GM18511 (cell line): ENCODE results near the gene DENND4A.
"Not testable (repeated sequence)": the region's sequence is repeated elsewhere in the genome, so short reads cannot be mapped to it uniquely, and the experiment has no call there.

Experiments used
- ATAC-seq: cut with Tn5 transposase; IDR thresholded peaks from one replicate; pipeline ENCODE4 v1.9.1; 2021; ENCODE audit warnings: mild to moderate bottlenecking, moderate library complexity; ENCODE audit not compliant: unreplicated experiment

Gene DENND4A

DNA sequence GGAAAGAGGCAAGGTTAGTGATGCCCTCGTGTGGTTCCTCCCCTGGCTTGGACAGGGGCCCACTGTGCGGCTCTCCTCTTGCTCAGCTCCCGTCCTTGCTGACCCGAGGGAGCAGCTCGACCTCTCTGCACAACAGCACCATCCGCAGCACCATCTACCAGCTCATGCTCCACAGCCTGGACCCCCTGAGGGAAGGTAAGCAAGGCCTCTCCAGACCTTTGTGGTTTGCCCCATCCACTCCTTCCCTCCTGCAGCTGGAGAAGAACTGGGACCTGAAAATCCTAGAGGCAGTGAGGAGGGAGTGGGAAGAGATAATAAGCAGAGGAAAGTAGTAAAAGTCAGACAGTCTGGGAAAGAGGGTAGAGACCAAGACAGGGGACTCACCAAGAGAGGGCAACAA is 152.6 kb downstream of the DENND4A start:
- ATAC-seq: no peak

DNA sequence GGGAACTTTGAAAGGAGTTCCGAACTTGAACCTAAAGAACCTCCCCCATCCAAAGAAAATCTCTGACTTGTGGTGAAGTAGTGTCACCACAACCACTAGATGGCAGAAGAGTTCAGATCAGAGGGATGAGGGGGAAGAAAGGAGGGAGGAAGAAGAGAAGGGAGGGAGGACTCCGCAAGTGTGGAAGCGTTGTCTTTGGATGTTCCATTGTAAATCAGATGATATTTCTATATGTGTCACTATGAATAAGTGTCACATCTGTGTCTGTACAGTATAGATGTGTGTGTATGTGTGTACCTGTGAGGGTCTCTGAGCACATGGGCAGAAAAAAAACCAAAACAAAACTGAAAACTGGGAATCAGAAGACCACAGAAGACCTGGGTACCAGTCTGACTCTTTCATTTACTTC is 153.4 kb downstream of the DENND4A start:
- no peak for ATAC-seq

DNA sequence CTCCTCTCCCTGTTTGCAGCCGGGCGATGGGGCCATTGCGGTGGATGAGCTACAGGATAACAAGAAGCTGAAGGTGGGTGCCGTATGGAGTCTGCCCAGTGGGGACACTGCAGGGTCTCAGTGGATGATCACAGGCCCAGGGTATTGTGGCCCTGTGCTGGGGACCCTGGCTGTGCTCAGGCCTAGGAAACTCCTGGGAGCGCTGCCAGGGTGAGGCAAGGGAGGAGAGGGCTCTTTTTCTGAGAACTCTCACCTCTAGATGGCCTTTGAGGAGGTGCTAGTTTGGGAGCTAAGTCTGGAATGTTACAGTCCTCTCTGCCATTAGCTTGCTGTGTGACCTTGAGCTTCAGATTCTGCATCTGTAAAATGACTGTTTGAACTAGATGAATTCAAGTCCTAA is 154.0 kb downstream of the DENND4A start:
- ATAC-seq: no peak

DNA sequence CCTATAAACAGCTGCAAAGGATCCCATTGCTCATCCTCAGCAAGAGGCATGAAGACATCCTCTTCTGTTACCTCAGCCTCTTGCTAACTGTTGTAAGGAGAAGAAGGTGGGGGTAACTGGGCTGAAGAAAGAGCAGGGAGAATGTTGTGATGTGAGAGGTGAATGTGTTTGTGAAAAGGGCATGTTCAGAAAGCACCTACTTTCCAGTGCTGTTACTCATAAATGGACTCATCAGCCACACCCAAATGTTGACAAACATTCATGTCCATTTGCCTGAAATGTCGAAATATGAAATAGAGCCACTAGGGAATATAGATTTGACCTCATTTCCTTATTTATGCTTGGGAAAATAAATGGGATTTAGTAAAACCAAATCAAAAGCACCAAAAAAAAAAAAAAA is 157.7 kb downstream of the DENND4A start:
- no peak for ATAC-seq

DNA sequence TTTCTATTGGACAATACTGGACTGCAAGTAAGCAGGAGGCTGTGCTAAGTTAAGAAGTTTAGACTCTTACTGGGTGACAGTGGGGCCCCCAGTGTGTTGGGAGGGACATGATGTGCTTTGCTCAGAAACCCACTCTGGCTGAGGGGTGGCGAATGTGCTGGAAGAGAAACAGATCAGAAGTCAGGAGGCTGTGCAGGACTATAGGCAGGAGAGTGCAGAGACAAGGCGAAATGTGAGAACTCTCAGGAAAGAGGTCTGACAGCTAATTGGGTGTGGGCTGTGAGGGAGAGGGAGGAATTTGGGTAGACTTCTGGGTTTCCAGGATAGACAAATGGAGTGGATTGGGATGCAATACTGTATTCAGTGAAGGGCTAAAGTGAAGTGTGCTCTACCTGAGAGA is 158.3 kb downstream of the DENND4A start:
- ATAC-seq: no peak

DNA sequence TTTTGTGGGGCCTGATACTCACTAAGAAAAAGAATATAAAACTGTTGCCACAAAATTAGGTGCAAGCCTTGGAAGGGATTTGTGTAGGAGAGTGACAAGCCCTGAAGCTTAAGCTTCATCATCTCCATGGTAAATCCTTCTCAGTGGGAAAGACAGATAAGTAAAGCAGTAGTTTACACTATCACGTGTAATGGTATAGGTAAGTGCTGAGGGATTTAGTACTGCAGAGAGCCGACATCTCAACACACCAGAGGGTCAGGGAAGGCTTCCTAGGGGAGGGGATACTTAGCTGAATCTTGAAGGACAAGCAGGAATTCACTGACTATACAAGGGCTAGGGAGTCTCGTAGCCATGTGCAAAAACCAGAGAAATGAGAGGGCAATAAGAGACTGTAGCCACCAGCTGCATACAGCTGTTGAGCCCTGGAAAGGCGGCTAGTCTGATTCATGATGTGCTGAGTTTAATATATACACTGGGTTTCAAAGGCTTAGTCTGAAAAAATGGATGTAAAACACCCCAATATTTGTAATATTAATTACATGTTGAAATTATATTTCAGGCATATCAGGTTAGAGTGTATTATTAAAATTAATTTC is 159.2 kb downstream of the DENND4A start:
- ATAC-seq: no peak

DNA sequence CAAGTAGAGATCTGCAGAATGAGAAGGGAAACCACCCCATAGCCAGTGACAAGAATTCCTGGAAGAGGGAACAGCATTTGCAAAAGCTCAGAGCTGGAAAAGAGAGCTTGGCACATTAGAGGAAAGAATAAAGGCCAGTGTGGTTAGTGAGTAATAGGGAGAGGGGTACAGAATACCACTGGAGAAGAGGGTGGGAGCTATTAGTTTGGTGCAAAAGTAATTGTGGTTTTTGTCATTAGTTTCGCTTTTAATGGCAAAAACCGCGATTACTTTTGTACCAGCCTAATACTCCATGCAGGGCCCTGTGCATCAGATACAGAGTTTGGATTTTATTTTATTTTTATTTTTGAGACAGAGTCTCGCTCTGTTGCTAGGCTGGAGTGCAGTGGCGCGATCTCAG is 160.6 kb downstream of the DENND4A start:
- peak; percentile 70 for ATAC-seq

DNA sequence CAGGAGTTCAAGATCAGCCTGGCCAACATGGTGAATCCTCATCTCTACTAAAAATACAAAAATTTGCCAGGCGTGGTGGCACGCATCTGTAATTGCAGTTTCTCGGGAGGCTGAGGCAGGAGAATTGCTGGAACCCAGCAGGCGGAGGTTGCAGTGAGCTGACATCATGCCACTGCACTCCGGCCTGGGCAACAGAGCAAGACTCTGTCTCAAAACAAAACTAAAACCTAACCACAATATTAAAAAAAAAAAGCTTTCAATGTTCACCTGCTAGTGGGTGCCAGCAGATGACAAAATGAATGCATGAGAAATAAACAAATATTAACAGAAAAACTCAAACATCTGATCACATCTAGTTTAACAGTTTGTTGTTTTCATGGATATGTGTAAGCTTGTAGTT is 161.3 kb downstream of the DENND4A start:
- ATAC-seq: peak; percentile 68

DNA sequence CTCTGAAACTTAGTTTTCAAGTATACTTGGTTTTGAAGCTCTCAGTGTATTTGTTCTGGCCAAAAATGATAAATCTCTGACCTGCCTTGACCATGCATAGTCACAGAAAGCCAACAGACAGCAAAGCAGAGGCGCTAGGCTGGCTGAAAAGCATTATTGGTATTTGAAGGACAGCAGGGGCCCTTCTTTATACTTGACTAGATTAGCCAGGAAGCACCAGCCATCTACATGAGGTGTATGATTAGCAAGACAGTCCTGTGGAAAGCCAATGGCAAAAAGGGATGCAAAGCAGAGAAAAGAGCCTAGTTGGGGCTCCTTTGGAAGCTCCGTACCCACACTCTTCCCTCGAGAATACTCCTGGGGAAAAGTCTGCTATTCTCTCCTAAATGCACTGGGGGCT is 162.5 kb downstream of the DENND4A start:
- ATAC-seq: no peak

DNA sequence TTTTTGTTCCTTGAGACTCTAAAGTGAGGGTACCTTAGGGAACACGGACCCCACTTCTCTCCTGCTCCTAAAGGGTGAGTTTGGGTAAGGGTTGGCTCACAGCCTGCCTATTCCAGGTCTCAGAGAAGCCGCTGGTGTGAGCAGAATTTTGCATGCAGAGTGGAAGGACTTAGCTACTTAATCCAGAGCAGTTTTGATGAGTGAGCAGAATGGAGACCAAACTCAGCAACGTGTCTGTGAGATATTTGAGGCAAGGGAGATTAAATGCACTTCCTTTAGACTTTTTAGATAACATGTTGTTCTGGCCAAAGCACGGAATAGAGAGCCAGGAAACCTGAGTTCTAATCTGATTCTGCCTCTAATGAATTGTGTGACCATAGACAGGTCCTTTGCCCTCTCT is 165.2 kb downstream of the DENND4A start:
- ATAC-seq: no peak

DNA sequence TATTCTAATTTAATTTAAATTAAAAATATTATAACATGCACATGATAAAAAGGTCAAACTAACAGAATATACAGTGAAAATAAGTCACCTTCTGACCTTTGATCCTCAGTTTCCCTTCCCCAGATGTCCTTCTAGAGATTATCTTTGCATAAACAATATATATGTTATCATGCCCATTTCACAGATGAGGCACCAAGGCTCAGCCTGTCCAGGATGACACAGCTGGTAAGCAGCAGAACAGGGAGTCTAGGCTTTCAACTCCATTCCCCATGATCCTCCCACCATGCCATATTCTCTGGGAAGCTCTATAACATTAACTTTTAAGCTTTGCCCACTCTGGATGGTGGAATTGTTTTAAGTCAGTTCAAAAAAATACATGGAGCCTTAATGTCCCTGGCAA is 169.0 kb downstream of the DENND4A start:
- no peak for ATAC-seq

DNA sequence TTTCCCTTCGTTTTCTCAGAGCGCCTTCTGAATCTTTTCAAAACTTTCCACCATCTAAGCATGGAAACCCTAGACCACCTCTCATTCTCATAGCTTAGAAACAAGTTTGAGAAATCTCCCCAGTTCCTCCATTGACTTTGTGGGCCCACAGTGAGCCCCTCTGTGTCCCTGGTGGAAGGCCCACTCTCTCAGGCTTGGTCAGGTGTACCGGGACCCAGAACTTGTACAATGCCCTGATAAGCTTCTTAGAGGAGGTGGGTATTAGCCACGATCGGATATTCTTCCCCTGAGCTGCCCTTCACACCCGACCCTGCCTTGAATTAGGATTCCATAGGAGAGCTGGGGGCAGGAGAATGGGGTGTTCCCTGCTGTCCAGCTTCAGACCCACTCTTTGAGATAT is 170.5 kb downstream of the DENND4A start, which contains the start of gene SLC24A1:
Gene SLC24A1, plus strand, starts transcription at position 301 of the 400 bp plus-strand sequence. CDS start 2,143 bp downstream, outside the sequence.
- ATAC-seq: no peak

DNA sequence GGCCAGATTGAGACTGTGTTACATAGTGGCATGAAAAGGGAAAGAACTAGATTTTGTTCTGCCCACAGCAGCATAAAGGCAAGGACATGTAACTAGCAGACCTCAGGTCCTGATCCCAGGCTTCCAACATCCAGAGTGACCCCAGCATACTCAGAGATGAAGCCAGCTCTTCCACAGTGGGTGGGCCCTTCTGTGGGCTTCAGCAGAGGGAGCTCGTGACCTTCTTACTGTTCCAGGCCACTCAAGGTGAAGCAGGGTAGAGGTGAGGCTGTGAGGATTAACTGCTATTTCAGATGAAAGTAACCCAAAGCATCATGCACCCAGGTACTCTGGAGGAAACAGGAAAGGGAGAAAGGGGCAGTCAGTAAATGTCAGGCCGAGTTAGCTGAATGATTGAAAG is 171.3 kb downstream of the DENND4A start:
- ATAC-seq: no peak

DNA sequence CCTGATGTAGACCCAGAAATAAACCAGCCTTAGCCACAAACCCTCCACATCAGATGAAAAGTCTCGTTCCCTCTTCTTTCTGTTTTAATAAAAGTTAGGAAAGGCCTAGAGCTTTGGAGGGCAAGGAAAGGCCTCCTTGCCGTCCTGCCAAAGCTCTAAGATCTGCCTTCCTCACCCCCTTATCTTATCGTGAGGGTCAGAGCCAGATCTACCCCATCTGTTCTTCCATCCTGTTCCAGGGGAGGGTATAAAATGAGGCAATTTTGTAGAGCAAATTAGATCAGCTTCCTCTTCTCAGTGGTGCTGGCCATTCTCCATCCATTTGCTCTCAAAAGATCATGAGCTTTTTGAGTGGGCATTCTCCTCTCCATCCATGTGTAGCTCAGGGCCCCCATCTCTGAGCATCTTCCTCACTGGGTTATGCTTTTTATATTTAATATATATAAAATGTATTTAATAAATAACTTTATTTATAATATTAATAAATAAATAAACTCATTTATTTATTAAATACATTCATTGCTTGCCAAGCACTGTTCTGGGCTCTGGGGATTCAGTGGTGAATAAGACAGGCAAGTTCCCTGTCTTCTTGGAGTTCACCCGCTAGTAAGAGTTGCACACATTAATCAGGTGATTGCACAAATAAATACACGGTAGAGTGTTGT is 172.3 kb downstream of the DENND4A start:
- no peak for ATAC-seq

DNA sequence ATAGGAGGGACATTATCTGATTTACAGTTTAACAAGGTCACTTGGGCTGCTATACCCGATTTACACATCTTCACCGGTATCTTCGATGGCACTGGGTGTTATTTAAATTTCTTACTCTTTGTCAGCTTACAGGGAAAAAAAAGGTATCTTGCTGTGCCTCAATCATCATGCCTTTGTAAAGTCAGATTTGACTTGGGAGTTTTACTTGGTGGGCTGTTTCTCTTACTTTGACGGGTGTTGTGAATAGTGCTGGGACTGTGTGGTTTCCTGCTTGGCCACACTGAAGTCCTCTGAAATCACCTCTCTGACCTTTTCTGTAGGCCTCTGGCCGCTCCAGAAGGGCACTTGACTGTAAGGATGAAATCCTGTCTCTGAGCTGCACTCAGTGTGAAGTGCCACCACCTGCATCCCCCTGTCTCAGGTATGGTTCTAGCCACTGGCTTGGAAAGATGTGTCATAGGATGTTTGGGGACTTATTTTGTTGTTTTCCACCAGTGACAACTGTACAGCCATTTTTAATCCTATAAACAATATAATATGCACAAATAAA is 173.5 kb downstream of the DENND4A start:
- no peak for ATAC-seq

DNA sequence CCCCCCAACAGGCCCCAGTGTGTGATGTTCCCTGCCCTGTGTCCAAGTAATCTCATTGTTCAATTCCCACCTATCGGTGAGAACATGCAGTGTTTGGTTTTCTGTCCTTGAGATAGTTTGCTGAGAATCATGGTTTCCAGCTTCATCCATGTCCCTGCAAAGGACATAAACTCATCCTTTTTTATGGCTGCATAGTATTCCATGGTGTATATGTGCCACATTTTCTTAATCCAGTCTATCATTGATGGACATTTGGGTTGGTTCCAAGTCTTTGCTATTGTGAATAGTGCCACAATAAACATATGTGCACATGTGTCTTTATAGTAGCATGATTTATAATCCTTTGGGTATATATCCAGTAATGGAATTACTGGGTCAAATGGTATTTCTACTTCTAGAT is 176.2 kb downstream of the DENND4A start:
- not testable (repeated sequence) for ATAC-seq

DNA sequence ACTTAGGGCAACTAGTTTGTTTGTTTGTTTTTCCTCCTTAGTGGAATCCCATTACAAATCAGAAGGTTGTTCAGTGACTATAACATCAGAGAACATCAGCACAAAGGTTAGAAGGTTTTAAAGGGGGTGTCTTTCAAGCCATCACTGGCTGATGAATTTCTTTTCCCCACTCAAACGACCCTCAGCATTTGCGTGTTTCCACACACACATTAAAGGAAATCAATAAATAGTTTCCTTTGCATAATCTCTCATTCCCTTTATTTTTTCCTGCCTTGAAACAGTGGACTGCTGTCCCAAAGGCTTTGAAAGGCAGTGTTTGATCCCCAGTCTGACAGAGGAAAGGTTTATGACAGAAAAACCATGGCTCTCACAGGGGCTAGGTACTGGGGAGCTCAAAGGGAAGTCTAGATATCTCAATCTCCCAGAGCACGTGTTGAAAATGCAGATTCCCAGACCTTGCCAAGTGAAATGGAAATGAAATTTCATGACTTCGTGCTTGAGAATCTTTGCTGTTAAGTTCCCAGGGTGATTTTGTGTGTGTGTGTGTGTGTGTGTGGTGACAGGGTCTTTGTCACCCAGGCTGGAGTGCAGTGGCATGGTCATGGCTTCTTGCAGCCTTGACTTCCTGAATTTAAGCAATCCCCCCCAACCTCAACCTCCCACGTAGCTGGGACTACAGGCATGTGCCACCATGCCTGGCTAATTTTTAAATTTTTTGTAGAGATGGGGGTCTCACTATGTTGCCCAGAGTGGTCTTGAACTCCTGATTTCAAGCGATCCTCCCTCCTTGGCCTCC is 178.9 kb downstream of the DENND4A start:
- ATAC-seq: no peak

DNA sequence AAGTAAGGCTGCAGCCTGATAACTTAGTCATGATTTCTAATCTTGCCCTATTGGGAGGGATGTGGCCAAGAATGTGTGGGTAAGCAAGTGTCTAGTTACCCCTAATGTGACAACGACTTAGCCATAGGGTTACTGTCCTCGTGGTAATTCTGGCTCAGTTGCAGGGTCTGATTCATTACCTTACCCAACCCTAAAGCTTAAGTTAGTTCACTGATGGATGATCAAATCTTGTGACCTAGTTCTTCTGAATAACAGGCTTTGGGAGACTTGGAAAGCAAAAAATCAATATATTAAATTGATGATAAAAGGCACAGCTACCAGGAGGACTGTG is 179.5 kb downstream of the DENND4A start:
- ATAC-seq: no peak

DNA sequence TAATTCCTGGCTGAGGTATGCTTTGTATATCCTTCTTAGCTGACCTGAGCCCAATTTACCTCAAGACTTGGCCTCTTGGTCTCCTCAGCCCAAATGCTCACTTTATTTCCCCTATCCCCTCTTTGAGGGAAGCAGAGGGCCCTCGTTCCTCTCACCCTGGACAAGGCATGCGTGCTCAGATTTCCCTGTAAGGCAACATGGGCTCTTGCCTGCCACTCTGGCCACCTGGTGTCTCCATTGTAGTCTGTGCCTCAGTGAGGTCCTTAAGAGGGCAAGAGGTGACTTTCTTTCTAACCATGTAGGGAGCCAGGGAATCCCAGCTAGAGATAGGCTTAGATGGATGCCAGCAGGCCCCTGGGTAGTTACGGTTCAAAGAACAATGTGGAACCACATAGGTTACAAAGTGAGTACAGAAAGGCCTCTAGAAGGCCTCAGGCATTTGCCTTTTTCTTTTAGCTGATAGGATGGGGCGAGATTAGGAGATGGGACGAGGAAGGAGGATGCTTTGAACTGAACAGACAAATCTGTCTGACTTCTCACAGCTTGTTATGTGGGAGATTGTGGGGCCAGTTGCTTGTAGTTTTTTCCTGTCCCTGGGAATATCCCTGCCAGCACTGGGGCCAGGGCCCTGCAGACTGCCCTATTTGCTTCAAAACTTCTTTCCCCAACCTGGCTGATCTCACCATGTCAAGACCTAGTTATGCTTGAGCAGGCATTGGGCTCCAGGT is 180.0 kb downstream of the DENND4A start:
- no peak for ATAC-seq

DNA sequence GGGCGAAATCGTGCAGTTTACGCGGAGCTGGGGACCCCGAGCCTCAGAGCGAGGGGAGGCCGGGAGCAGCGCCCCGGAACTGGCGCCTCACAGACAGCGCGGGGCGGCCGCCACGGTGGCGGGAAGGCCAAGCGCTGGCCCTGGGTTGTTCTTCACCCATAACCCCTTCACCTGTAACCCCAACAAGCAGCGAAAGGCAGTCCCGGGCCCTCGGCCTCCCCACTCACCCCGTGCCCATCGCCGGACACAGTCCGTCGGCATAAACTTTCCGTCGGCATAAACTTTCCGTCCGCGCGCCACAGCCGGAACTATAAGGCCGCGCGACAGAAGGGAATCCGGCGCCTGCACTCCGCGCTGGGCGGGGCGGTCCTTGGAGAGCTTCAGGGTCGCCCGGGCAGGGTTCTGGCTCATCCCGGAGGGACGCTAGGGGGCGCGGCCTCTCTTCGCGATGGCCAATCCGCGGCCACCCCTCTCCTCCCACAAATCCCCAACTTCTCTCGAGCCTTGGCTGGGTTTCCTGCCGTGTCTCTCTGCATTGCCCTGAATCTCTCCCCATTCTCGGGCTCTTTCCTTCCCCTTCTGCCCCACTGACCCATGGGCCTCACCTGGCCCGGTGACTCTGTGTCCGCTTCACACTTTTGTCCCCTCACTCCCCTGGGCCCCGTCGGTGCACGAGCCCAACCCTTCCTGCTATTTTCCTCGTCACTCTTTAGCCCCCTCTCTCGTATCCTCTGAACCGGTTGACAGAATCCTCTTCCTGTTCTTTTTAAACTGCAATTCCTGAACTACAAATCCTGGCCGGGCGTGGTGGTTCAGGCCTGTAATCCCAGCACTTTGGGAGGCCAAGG is 181.0 kb downstream of the DENND4A start, which contains the start of gene INTS14:
Gene INTS14, minus strand, starts transcription at position 261 of the 848 bp plus-strand sequence. CDS start 3,751 bp downstream, outside the sequence.
- peak; percentile 97 for ATAC-seq
